GM21515 (cell line): ENCODE results near the gene MRS2.
"Not testable (repeated sequence)": the region's sequence is repeated elsewhere in the genome, so short reads cannot be mapped to it uniquely, and the experiment has no call there.

ENCODE experiments used
- ATAC-seq: cut with Tn5 transposase; IDR thresholded peaks from one replicate; pipeline ENCODE4 v1.9.1; 2021; ENCODE audit not compliant: unreplicated experiment

The MRS2 gene, protein sequence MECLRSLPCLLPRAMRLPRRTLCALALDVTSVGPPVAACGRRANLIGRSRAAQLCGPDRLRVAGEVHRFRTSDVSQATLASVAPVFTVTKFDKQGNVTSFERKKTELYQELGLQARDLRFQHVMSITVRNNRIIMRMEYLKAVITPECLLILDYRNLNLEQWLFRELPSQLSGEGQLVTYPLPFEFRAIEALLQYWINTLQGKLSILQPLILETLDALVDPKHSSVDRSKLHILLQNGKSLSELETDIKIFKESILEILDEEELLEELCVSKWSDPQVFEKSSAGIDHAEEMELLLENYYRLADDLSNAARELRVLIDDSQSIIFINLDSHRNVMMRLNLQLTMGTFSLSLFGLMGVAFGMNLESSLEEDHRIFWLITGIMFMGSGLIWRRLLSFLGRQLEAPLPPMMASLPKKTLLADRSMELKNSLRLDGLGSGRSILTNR

DNA sequence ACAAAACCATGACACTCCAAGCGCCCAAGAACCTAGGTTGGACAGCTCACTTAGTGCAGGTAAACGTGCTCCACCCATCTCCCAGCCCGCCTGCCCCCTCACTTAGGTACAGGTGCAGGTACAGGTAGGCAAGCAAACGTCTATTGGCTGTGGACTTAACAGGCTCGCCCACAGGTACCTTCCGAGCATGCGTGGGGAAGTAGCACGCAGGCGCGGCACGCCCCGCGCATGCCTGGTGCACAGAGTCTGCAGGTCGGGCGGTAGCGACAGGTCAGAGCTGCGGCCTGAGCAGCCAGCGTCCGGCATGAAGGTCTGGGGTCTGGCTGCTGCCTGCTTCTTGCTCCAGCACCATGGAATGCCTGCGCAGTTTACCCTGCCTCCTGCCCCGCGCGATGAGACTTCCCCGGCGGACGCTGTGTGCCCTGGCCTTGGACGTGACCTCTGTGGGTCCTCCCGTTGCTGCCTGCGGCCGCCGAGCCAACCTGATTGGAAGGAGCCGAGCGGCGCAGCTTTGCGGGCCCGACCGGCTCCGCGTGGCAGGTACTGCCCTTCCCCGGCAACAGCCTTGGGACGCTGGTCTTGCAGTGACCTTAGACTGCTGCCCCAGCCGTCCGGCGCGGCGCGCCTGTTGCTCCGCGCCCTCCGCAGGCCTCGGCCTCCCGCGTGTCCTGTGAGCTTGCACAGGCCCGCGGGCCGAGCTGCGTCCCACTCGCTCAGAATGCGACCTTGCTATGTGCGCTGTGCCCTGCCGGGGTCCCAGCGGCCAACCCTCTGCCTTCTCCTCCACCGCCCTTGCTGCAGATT, at the start of gene MRS2:
MRS2 (plus strand) TSS at position 240 of the 804 bp plus-strand sequence; CDS start at position 351, 111 bp downstream.
- peak; percentile 97 for ATAC-seq

DNA sequence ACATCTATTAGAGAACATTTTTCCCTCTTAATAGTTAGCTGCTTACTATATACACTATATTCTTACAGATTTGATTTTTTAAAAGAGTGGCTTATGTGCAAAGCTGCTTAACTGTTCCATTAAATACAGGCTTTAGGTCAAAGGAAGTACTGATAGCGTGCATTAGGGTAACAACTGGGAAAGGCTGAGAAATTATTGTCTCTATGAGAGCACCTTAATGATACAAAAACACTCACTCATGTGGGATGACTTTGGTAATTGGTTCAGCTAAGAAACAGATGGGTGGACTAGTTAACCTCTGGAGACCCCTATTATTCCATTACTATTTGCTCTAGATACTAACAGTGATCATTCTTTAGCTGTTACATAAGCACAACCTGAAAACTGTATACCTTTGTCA, 48.9 kb upstream of the MRS2 start:
- ATAC-seq, result no peak

GRCh38 chr6:24355393-24355792, 47.3 kb upstream of the MRS2 start:
- ATAC-seq, result no peak

DNA sequence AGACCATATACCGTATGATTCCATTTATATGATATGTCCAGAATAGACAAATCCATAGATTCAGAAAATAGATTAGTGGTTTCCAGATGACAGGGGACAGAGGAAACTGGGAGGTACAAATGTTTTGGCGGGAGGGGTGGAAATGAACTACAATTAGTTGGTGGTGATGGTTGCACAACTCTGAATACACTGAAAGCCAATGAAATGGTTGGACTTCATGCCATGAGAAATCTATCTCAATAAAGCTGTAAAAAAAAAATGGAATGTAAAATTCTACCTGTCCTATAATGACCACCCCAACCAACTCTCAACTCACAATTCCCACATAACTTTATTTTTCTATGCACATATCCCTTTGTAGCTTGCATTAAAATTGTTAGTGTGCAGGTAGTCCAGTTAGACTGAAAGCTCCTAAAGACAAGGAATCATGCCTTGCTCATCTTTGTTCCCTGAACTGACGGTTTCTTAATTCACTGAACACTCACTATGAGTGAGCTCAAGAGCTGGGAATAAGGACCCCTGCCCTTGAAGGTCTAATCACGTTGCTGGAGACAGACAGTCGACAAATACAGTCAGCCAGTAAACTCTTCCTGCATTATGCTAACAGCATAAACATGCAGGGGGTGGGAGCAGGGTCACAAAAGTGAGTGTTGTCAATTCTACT, 46.3 kb upstream of the MRS2 start:
- ATAC-seq, result no peak

GRCh38 chr6:24357336-24358218, 45.2 kb upstream of the MRS2 start, which contains the start of gene DCDC2:
TSS of gene DCDC2 (minus strand) at chr6:24358059. CDS start at chr6:24357750, 309 bp downstream.
- no peak for ATAC-seq

DNA sequence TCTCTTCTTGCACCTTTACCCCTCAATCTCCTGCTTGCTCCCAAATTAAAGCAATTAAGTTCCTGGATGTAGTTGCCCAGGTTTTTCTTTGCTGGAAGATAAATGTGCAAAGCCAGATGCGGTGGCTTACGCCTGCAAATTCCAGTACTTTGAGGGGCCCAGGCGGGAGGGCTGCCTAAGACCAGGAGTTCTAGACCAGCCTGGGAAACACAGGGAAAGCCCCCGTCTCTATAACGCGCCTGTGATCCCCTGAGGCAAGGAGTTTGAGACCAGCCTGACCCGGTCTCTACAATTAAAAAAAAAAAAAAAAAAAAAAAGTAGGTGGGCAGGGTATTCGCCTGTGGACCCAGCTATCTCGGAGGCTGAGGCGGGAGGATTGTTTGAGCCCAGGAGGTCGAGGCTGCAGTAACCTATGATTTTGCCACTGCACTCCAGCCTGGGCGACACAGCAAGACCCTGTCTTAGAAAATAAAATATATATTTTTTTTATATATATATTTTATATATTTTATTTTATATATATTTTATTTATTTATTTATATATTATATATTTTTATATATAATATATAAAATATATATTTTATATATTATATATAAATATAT, 44.4 kb upstream of the MRS2 start:
- ATAC-seq, result no peak

GRCh38 chr6:24359640-24360454, 42.9 kb upstream of the MRS2 start:
- peak; percentile 81 for ATAC-seq

DNA sequence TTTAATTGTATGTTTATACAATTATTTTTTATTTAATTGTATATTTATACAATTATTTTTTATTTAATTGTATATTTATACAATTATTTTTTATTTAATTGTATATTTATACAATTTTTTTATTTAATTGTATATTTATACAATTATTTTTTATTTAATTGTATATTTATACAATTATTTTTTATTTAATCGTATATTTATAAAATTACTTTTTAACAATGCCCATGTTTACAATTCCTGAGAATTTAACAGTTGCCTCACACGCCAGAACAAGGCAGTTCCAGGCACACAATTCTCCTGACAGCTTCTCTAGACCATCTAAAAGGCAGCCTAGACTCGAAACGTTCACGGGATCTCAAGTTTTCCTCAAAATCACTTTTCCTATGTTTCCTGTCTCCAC, 40.4 kb upstream of the MRS2 start:
- ATAC-seq, result not testable (repeated sequence)

- not testable (repeated sequence) for ATAC-seq
These were observed 37.6 kb upstream of the MRS2 start for GRCh38 chr6:24365103-24365633.

DNA sequence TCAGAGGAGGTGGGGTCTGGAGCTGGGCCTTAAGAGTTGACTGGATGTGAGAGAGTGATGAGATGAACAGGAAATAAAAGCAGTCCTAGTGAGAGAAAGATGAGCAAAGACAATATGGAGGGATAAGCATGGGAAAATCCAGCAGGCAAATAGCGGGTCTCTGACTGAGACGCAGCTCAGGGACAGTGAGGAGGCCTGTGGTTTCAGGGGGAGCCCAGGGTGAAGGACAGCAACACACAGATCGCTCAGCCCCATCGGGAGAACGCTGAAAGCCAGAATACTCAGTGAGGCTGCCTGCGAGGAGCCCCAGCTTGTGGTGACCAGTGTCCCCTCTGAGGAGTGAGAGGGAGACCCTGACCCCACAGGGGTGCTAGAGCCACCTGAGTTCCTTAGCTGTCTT, 28.1 kb upstream of the MRS2 start:
- no peak for ATAC-seq

DNA sequence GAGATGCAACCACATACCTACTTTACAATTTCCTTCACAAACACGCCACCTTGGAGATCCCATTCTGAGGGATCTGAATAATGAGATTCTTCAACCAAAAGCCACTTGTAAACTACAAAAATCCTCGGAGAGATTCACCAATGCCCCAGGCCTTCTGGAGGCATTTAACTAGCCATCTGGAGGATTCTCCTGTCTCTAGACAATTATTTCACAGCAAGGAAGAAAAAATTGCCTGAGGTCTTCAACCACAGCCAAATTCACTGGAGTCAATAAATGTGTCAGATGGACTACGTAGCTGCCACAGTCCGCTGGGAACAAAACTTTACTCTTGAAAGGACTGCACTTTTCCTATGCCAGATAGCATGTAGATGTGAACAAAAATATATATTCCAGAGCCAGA, 25.9 kb upstream of the MRS2 start:
- ATAC-seq, result no peak

- ATAC-seq, result no peak
These were observed 24.2 kb upstream of the MRS2 start for GRCh38 chr6:24378473-24379097.

DNA sequence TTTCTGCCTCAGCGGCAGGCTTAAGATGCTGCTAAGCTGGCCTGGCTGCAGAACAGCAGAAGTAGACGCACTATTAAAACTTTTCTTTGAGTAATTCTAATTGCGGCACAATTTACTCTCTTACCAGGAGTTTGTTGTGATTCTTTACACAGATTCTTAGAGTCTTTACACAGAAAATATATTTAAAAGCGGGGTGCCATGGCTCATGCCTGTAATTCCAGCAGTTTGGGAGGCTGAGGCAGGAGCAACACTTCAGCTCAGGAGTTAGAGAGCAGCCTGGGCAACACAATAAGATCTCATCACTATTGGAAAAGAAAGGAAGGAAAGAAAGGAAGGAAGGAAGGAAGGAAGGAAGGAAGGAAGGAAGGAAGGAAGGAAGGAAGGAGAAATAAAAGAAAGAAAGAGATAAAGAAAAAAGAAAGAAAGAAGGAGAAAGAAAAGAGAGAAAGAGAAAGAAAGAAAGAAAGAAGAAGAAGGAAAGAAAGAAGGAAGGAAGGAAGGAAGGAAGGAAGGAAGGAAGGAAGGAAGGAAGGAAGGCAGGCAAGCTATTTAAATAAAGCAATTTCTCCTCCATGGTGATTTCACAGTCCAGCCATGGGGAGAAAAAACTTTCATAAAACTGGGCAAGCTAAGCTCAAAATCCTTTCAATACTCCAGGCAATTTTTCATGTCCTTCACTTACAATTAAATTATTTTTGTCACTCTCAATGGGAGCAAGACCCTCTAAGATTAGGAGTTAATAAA, 21.1 kb upstream of the MRS2 start:
- ATAC-seq, result no peak

GRCh38 chr6:24382220-24382540, 20.6 kb upstream of the MRS2 start:
- no peak for ATAC-seq

DNA sequence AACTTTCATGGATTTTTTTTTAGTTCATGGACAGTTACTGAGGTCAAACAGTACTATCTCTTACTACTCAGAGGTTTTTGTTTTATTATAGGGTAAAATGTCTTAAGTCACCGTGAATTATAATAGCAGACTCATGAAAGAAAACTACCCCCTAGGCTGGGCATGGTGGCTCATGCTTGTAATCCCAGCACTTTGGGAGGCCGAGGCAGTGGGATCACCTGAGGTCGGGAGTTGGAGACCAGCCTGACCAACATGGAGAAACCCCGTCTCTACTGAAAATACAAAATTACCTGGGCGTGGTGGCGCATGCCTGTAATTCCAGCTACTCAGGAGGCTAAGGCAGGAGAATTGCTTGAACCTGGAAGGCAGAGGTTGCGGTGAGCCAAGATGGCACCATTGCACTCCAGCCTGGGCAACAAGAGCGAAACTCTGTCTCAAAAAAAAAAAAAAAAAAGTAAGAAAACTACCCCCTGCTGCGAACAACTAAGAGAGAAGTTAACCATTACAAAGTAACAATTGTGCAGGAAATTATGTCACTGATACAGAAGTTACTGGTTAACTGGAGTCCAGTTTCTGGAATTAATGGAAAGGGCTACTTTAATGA, 19.7 kb upstream of the MRS2 start:
- ATAC-seq, result not testable (repeated sequence)

GRCh38 chr6:24384369-24385130, 18.2 kb upstream of the MRS2 start:
- not testable (repeated sequence) for ATAC-seq
